Colon (tissue), 2 donors: ENCODE measurements around the gene SPIC.

Source experiments
- FAIRE-seq: peaks from 2 replicates; lab custom pipeline; 2012; peaks lifted over from hg19 to GRCh38; lab: Jason Lieb, UNC
- donor health status: control.
- donor health status: control.

SPIC gene

DNA sequence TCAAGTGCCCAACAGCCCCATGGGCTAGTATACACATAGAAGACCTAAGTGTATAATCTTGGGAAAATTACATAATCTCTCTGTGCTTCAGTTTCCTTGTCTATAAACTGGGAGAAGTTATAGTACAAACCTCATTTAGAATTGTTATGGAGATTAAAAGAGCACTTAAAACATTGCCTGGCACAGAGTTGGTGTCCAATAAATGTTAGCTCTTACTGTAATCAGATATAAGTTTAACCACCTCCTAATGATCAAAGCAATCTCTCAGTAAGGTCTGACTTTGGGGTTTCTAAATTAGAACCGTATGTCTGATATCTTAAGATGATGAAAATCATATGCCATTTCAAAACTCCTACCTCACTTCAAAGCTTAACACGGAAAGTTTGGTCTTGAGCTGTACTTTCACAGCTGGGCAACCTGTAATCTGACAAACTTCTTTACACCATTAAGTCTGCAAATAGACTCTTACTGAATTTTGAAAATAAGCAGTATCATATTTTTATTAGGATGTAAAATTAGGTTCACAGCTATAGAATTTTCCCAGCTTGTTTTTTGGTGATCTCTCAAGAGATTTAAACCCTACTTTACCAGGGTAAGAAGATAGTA, 61.0 kb downstream of the SPIC start:
- FAIRE-seq = no peak
